HG02642 (cell line): Measurements from ENCODE around the gene RHOB.

Experiments used
- ATAC-seq: cut with Tn5 transposase; IDR thresholded peaks from one replicate; pipeline ENCODE4 v1.9.1; 2021; ENCODE audit warnings: mild to moderate bottlenecking; ENCODE audit not compliant: unreplicated experiment, poor library complexity

Gene RHOB

DNA sequence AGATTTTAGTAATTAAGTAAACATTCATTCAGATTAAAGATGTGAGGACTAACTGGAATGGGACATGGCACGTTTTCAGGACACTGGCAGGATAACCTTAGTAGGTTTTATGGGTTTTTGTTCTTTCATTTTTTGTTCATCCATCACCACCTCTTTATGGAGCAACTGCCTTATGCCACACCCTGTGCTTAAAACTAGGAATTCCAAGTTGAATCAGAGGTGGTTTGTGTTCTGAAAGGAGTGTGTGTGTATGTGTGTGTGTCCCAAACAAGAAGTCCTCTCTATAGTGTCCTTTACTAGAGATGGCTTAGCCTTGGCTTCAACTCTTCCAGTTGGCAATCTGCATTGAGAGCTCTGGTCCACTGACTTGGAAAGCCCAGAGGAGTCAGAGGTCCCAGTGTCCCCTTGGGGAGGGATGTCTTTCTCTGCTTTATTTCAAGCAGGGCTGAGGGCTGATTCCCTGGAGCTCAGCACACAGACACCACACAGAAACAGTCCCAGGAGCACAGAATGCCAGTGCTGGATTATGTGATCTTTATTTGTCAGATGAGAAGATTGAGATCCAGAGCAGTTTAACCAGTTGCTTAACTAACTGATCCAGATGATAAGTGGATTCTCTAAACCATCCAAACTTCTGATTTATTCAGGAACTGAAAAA is 25.2 kb downstream of the RHOB start:
- no peak for ATAC-seq

DNA sequence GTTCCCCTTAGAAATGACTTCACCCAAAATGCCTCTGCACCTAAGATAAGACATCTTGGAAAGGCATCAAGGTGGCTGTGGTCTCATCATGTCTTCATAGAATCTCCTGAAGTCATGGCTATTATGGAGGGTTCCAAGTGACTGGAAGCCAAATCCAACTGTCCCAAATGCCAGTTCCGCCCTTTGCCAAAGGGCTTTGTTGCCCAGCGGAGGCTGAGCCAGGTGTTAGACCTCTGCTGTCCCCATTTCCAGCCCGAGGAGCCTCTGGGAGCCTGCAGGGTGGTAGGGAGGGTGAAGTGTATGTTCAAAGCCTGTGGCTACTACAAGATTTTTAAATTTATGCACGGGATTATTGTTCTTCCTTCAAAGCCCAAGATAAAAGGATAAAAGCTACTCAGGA is 25.7 kb downstream of the RHOB start:
- no peak for ATAC-seq

- ATAC-seq = no peak
Measured at GRCh38 chr2:20473128-20473527, 26.3 kb downstream of the RHOB start.

- ATAC-seq = no peak
Measured at GRCh38 chr2:20474757-20475566, 28.1 kb downstream of the RHOB start.

DNA sequence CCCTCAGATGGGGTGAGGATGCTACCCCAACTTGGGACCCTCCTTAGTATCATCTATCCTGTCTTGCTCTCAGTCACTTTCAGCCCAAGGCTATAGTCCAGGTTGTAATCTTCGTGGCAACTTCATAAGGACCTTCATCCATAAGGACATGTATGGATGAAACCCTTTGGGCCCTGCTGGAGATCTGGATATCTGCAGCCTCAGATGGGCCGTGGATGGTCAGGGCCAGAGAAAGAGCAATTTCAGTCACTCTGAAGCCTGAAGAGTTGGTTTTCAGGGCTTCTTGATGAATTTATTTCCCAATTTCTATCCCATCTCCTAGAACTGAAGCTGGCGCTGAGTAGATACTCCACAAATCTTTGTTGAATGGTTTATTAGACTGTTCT is 28.7 kb downstream of the RHOB start:
- ATAC-seq = no peak

DNA sequence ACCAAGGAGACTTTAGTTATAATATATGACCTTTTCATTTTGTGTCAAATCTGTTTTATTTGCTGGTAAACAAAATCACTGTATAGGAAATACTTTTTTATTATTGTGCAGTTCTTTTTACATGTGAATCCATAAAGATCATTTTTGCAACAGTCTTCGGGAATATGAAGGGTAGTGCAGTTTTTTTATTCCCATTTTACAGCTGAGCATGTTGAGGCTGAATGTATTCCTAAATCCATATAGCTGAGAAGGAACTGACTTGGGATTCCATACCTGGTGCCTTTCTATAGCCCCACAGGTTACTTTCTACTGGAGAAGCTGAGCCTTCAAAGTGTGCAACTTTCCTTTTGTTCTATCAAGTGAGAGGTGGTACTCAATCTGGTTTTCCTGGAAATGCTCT is 29.6 kb downstream of the RHOB start:
- ATAC-seq = no peak

DNA sequence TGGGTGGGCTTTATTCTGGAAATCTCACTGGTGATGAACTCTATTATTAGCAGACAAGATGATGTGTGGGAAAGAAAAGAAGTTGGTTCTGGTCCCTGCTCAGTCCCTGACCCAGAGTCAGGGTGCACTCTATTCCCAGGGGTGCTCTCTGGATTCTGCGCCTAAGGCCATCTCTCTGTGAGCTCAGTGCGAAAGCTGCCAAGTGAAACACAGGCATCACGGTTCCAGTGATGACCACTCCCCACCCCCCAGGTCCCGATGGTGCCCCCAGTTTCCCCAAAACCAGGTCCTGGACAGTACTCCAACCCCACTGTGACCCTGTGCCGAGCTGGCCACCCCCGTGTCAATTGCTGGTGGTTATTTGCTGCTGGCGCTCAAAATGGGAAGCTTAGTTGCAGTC is 30.1 kb downstream of the RHOB start:
- no peak for ATAC-seq

- no peak for ATAC-seq
Measured at GRCh38 chr2:20478961-20479360, 32.1 kb downstream of the RHOB start.

GRCh38 chr2:20479835-20480234 is 33.0 kb downstream of the RHOB start:
- no peak for ATAC-seq

GRCh38 chr2:20480913-20481312 is 34.0 kb downstream of the RHOB start:
- no peak for ATAC-seq

DNA sequence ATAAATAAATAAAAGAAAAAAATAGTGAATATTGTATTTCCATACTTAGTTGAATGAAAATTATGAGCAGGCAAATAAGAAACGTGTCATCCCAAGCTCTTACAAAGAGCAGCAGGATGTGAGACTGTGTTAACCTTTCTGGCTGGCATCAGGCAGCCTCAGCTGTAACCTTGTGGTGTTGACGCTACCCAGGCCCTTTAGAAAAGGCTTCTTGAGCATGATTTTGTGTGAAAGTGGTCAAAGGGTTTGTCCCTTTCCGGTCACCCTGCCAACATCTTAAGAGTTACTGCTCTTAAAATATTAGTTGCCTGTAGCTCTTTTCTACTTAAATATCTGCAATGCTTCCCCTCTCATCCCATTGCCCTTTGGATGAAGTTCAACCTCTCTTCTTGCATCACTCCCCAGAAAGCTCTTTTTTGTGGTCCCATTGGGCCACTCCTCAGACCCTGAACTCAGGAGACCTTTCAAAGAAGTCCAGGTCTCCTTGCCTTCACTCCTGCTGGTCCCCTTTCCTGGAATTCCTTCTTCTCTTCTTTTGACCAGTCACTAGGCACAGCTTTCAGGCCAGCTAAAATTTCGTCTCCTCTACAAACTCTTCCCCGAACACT is 35.0 kb downstream of the RHOB start:
- no peak for ATAC-seq

GRCh38 chr2:20482725-20483124 is 35.9 kb downstream of the RHOB start:
- no peak for ATAC-seq

- no peak for ATAC-seq
Measured at GRCh38 chr2:20483194-20483895, 36.5 kb downstream of the RHOB start.

DNA sequence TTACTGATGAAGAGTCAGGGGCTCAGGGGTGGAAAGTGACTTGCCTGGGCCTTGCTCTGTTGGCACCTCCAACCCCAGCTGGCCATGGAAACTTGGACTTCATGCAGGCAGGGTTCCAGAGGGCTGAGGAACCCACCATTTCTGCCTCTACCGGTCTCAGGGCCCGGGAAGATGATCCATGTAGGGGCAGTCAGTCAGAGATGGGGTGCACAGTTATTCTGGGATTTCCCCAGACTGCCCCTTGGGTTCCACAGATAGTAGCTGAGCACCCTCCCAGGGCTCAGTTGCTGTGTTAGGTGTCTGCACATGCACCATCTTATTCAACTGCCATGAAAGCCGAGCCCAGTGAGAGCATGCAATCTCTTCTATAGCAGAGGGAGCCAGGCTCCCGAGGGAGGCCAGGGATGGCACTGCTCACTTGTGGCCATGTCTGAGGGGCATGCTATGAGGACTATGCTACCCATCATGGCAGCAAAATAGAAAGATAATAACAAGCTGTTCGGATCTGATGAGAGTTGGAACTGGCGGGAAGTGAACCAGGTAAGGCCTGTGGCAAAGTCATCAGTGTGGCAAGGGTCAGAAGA is 37.3 kb downstream of the RHOB start:
- ATAC-seq = no peak

- ATAC-seq = no peak
Measured at GRCh38 chr2:20484810-20485611, 38.1 kb downstream of the RHOB start.

GRCh38 chr2:20485612-20486388 is 38.9 kb downstream of the RHOB start:
- no peak for ATAC-seq

DNA sequence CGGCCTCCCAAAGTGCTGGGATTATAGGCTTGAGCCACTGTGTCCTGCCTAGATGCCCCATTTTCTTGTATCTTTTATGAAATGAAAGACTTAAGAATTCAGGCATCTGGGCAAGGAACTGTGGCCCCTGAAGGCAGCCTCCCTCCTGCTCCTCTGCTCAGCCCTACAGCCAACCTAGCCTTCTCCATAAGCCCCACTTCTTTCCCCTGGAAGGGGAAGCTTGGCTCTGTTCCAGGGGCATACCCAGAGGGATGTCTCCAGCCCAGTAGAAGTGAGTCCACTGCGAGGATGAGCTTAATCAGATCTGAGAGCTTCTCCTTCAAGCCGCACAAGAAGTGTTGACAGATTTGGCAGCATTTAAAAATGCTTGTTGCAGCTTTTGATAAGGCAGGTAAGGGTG is 39.7 kb downstream of the RHOB start:
- no peak for ATAC-seq

DNA sequence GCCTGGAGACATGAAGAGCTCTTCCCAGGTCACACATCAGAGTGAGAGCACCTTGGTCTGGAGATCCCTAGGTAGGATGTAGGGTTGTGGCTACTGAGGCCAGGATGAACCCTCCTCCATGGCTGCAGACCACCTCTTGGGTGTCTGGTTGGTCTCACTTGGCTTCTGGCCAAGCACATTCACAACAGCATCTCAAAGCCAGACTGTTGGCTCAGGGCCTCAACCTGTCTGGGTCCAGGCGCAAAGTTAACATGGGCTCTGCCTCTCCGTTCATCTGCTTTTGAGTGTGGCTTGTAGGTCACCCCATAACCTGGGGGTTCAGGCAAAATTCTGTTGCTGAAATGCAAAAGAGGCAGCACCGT is 40.1 kb downstream of the RHOB start:
- no peak for ATAC-seq
